HepG2 (cell line): ENCODE data around the gene NCOA5. TPM values are rescaled to one million over a fixed set of nuclear protein-coding genes. Genes with fewer than 3 reads are reported as not detected.

Source experiments
- ATF7-NPFF ChIP-seq: sonication (generic); formaldehyde crosslinking; IDR thresholded peaks from 2 replicates; pipeline ENCODE4 v1.8.1; 2023; ENCODE audit warnings: mild to moderate bottlenecking, low read depth, missing genetic modification reagents, moderate library complexity
- DNMT3B ChIP-seq: conservative IDR thresholded peaks from 2 replicates; pipeline ENCODE4 v1.6.1; 2016; ENCODE audit warnings: missing biosample characterization, control low read depth
- ESRRA ChIP-seq: sonication (generic); formaldehyde crosslinking; IDR thresholded peaks from 2 replicates; pipeline ENCODE4 v1.5.1; 2020; ENCODE audit warnings: mild to moderate bottlenecking, low read depth, missing genetic modification reagents
- FIP1L1 ChIP-seq: fragments of 200-400 bp; formaldehyde crosslinking; IDR thresholded peaks from 2 replicates; pipeline ENCODE4 v1.6.1; 2018; ENCODE audit warnings: low read depth, mild to moderate bottlenecking, low read length, moderate library complexity, borderline replicate concordance; ENCODE audit not compliant: insufficient read depth
- GATAD2A ChIP-seq: IDR thresholded peaks from 2 replicates; pipeline ENCODE4 v1.6.1; 2016
- HNF4G ChIP-seq, 2 experiments: sonication (generic) in 1 of 2; formaldehyde crosslinking in 1 of 2; IDR thresholded peaks; 2 replicates each; pipeline versions ENCODE4 v1.4.0 to v1.6.1; 2011 to 2020; ENCODE audit warnings: borderline replicate concordance in 2 of 2, low read depth in 2 of 2, mild to moderate bottlenecking in 2 of 2, low read length in 1 of 2, missing genetic modification reagents in 1 of 2, moderate library complexity in 1 of 2
- IRF2 ChIP-seq: IDR thresholded peaks from 2 replicates; pipeline ENCODE4 v1.6.1; 2018; ENCODE audit warnings: missing genetic modification reagents, missing compliant biosample characterization
- KAT7 ChIP-seq: IDR thresholded peaks from 2 replicates; pipeline ENCODE4 v1.6.1; 2018; ENCODE audit warnings: borderline replicate concordance, missing compliant biosample characterization
- KLF13 ChIP-seq: sonication (generic); formaldehyde crosslinking; IDR thresholded peaks from 2 replicates; pipeline ENCODE4 v1.4.0; 2020; ENCODE audit warnings: mild to moderate bottlenecking, missing genetic modification reagents
- MXI1 ChIP-seq: IDR thresholded peaks from 3 replicates; pipeline ENCODE4 v1.6.1; 2012; ENCODE audit warnings: low read depth, low read length, inconsistent platforms, borderline replicate concordance
- PCBP2 ChIP-seq: fragments of 200-400 bp; formaldehyde crosslinking; optimal IDR thresholded peaks from 2 replicates; pipeline ENCODE3; 2018; ENCODE audit warnings: low read length, low read depth; ENCODE audit not compliant: poor library complexity, severe bottlenecking
- PHB2 ChIP-seq: fragments of 450-650 bp; IDR thresholded peaks from 2 replicates; pipeline ENCODE4 v1.6.1; 2018; ENCODE audit not compliant: partially characterized antibody
- PRPF4 ChIP-seq: fragments of 200-400 bp; formaldehyde crosslinking; IDR thresholded peaks from 2 replicates; pipeline ENCODE4 v1.6.1; 2016; ENCODE audit warnings: low read length, low read depth; ENCODE audit not compliant: poor library complexity, severe bottlenecking
- RAD51 ChIP-seq: fragments of 450-650 bp; IDR thresholded peaks from 2 replicates; pipeline ENCODE4 v1.6.1; 2016; ENCODE audit warnings: borderline replicate concordance
- TSC22D2 ChIP-seq: sonication (generic); formaldehyde crosslinking; IDR thresholded peaks from 2 replicates; pipeline ENCODE4 v1.5.1; 2020; ENCODE audit warnings: missing genetic modification reagents, mild to moderate bottlenecking, borderline replicate concordance
- ZBTB20 ChIP-seq: sonication (generic); formaldehyde crosslinking; IDR thresholded peaks from 2 replicates; pipeline ENCODE4 v1.8.1; 2023; ENCODE audit warnings: missing genetic modification reagents, low read depth, mild to moderate bottlenecking, borderline replicate concordance
- ZNF20 ChIP-seq: sonication (generic); formaldehyde crosslinking; IDR thresholded peaks from 2 replicates; pipeline ENCODE4 v1.4.0; 2020; ENCODE audit warnings: mild to moderate bottlenecking, moderate library complexity, missing genetic modification reagents
- ZNF367 ChIP-seq: sonication (generic); formaldehyde crosslinking; IDR thresholded peaks from 2 replicates; pipeline ENCODE4 v1.4.0; 2020; ENCODE audit warnings: missing genetic modification reagents, borderline replicate concordance
- ZNF446 ChIP-seq: sonication (generic); formaldehyde crosslinking; IDR thresholded peaks from 2 replicates; pipeline ENCODE4 v1.5.0; 2020; ENCODE audit warnings: mild to moderate bottlenecking, missing genetic modification reagents
- ZNF549 ChIP-seq: sonication (generic); formaldehyde crosslinking; IDR thresholded peaks from 2 replicates; pipeline ENCODE4 v1.5.0; 2020; ENCODE audit warnings: missing genetic modification reagents
- ZNF788 ChIP-seq: sonication (generic); formaldehyde crosslinking; IDR thresholded peaks from 2 replicates; pipeline ENCODE4 v1.5.0; 2020; ENCODE audit warnings: mild to moderate bottlenecking, missing genetic modification reagents, borderline replicate concordance
- polyA plus RNA-seq, 8 experiments: library from polyadenylated mRNA; depleted of rRNA in 3 of 8; stranded (reverse) in 7 of 8; unstranded in 1 of 8; fragments of >200 nt; fragmentation: Illumina TruSeq in 4 of 8; extraction: Trizol in 4 of 8; gene quantifications; 2 replicates each; pipeline versions ENCODE4 v1.2.1 to v1.2.3, GENCODE V29; 2011 to 2016; ENCODE audit warnings: low read depth in 4 of 8, missing spikeins in 1 of 8, mixed read lengths in 1 of 8; ENCODE audit not compliant: insufficient read depth in 1 of 8
- total RNA-seq, 5 experiments: library from RNA; depleted of rRNA; stranded (reverse); fragments of >200 nt; fragmentation: Illumina TruSeq; extraction: Trizol; gene quantifications; 2 replicates each; pipeline ENCODE4 v1.2.3, GENCODE V29; 2016; ENCODE audit warnings: low read depth in 1 of 5
- TF ChIP-seq, protein P1 (sequence below): sonication (generic); formaldehyde crosslinking; IDR thresholded peaks from 2 replicates; pipeline ENCODE4 v1.8.1; 2023; ENCODE audit warnings: missing genetic modification reagents, inconsistent platforms, borderline replicate concordance
- TF ChIP-seq, protein P2 (sequence below): sonication (generic); formaldehyde crosslinking; IDR thresholded peaks from 2 replicates; pipeline ENCODE4 v1.5.0; 2020; ENCODE audit warnings: mild to moderate bottlenecking, missing genetic modification reagents, moderate library complexity
- TF ChIP-seq, protein P3 (sequence below): sonication (generic); formaldehyde crosslinking; IDR thresholded peaks from 2 replicates; pipeline ENCODE4 v1.4.0; 2020; ENCODE audit warnings: missing genetic modification reagents, borderline replicate concordance
- TF ChIP-seq, protein P4 (sequence below): sonication (generic); formaldehyde crosslinking; IDR thresholded peaks from 2 replicates; pipeline ENCODE4 v1.8.0; 2022; ENCODE audit warnings: missing genetic modification reagents, mild to moderate bottlenecking, borderline replicate concordance

Gene NCOA5
- total and polyA plus RNA-seq, 2 of the 13 experiments (the other 11 are each of a cell fraction or from before 2014, with no cell fraction given): 16.5 to 28.4 TPM

DNA sequence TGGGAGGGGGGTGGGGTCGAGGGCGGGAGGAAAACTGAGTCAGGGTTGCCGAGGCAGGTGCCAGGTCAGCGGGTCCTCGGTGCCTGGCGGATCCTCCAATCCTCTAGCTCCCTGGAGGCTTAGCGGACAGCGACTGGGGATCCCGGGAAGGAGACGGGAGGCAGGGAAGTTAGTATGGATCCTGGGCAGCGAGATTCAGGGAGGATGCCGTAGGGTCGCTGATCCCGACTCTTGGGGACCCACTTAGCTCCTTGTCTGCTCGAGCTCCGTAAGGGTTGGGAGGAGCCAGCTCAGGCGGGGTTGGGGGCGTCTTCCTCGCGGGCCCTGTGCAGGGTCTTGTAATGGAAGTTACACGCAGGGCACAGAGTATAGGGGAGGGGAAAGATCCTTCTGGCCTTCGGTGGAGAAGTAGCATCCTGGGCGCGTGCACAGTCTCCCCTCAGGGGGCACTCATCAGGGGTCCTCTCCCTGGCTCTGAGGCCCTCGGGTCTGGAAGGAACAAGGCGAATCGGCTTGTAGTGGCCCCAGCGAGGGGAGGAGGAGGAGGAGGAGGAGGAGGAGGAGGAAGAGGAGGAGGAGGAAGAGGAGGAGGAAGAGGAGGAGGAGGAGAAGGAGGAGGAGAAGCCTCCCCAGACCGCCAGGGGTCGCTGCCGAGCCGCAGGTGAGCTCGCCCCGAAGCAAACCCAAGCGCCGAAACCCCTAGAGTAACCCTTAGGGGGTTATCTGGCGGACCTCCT lies 67.2 kb downstream of the NCOA5 start (continued):
- TF ChIP-seq, protein P1, sequence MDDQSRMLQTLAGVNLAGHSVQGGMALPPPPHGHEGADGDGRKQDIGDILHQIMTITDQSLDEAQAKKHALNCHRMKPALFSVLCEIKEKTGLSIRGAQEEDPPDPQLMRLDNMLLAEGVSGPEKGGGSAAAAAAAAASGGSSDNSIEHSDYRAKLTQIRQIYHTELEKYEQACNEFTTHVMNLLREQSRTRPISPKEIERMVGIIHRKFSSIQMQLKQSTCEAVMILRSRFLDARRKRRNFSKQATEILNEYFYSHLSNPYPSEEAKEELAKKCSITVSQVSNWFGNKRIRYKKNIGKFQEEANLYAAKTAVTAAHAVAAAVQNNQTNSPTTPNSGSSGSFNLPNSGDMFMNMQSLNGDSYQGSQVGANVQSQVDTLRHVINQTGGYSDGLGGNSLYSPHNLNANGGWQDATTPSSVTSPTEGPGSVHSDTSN (CRISPR knock-in tag): no peak
- TF ChIP-seq, protein P2, sequence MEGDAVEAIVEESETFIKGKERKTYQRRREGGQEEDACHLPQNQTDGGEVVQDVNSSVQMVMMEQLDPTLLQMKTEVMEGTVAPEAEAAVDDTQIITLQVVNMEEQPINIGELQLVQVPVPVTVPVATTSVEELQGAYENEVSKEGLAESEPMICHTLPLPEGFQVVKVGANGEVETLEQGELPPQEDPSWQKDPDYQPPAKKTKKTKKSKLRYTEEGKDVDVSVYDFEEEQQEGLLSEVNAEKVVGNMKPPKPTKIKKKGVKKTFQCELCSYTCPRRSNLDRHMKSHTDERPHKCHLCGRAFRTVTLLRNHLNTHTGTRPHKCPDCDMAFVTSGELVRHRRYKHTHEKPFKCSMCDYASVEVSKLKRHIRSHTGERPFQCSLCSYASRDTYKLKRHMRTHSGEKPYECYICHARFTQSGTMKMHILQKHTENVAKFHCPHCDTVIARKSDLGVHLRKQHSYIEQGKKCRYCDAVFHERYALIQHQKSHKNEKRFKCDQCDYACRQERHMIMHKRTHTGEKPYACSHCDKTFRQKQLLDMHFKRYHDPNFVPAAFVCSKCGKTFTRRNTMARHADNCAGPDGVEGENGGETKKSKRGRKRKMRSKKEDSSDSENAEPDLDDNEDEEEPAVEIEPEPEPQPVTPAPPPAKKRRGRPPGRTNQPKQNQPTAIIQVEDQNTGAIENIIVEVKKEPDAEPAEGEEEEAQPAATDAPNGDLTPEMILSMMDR: peak; percentile 96
- no peak for TF ChIP-seq ZNF788 (CRISPR knock-in tag)
- peak; percentile 3; the same call in 1 of the 2 replicates for TF ChIP-seq ESRRA (CRISPR knock-in tag)
- no peak for TF ChIP-seq HNF4G (IDR thresholded peaks at IDR 0.05; ENCODE audit: borderline replicate concordance, low read depth, low read length)
- no peak for TF ChIP-seq HNF4G (CRISPR knock-in tag; IDR thresholded peaks at IDR 0.05; ENCODE audit: borderline replicate concordance, low read depth)
- TF ChIP-seq ATF7-NPFF (CRISPR knock-in tag): no peak
- no peak for TF ChIP-seq PHB2
- no peak for TF ChIP-seq ZNF446
- TF ChIP-seq KAT7 (CRISPR knock-in tag): peak; percentile 33; the same call in 1 of the 2 replicates
- TF ChIP-seq MXI1: no peak
- TF ChIP-seq ZNF549 (CRISPR knock-in tag): no peak
- TF ChIP-seq FIP1L1: no peak
- TF ChIP-seq ZNF367 (CRISPR knock-in tag): no peak
- no peak for TF ChIP-seq RAD51
- no peak for TF ChIP-seq ZNF20 (CRISPR knock-in tag)
- TF ChIP-seq PRPF4: no peak
- no peak for TF ChIP-seq DNMT3B
- peak; percentile 41; the same call in 1 of the 2 replicates for TF ChIP-seq KLF13 (CRISPR knock-in tag)
- peak; percentile 68 for TF ChIP-seq PCBP2
- TF ChIP-seq, protein P3, sequence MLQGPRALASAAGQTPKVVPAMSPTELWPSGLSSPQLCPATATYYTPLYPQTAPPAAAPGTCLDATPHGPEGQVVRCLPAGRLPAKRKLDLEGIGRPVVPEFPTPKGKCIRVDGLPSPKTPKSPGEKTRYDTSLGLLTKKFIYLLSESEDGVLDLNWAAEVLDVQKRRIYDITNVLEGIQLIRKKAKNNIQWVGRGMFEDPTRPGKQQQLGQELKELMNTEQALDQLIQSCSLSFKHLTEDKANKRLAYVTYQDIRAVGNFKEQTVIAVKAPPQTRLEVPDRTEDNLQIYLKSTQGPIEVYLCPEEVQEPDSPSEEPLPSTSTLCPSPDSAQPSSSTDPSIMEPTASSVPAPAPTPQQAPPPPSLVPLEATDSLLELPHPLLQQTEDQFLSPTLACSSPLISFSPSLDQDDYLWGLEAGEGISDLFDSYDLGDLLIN (CRISPR knock-in tag): peak; percentile 27; the same call in 1 of the 2 replicates
- no peak for TF ChIP-seq IRF2 (CRISPR knock-in tag)
- no peak for TF ChIP-seq ZBTB20 (CRISPR knock-in tag)
- TF ChIP-seq, protein P4, sequence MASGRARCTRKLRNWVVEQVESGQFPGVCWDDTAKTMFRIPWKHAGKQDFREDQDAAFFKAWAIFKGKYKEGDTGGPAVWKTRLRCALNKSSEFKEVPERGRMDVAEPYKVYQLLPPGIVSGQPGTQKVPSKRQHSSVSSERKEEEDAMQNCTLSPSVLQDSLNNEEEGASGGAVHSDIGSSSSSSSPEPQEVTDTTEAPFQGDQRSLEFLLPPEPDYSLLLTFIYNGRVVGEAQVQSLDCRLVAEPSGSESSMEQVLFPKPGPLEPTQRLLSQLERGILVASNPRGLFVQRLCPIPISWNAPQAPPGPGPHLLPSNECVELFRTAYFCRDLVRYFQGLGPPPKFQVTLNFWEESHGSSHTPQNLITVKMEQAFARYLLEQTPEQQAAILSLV (CRISPR knock-in tag): no peak
- TF ChIP-seq TSC22D2 (CRISPR knock-in tag): 0 out of 2 replicates have a peak, but pooled peaks have one; percentile 27
- TF ChIP-seq GATAD2A (CRISPR knock-in tag): 0 out of 2 replicates have a peak, but pooled peaks have one; percentile 19
